Stimulated activated CD4-positive, alpha-beta T cell treated with anti-CD3 and anti-CD28 coated beads, TNF-alpha, amount 100 ng/mL, for 1 hour (primary cell): ENCODE results near the gene SLC27A2.
"Not testable (repeated sequence)": the region's sequence is repeated elsewhere in the genome, so short reads cannot be mapped to it uniquely, and the experiment has no call there.

ENCODE experiments used
- DNase-seq, 3 donors: peaks; one replicate each; pipeline ENCODE4 v3.0.0-alpha.2; 2020; ENCODE audit warnings: low read depth in 3 of 3, low spot score in 1 of 3

The SLC27A2 gene

DNA sequence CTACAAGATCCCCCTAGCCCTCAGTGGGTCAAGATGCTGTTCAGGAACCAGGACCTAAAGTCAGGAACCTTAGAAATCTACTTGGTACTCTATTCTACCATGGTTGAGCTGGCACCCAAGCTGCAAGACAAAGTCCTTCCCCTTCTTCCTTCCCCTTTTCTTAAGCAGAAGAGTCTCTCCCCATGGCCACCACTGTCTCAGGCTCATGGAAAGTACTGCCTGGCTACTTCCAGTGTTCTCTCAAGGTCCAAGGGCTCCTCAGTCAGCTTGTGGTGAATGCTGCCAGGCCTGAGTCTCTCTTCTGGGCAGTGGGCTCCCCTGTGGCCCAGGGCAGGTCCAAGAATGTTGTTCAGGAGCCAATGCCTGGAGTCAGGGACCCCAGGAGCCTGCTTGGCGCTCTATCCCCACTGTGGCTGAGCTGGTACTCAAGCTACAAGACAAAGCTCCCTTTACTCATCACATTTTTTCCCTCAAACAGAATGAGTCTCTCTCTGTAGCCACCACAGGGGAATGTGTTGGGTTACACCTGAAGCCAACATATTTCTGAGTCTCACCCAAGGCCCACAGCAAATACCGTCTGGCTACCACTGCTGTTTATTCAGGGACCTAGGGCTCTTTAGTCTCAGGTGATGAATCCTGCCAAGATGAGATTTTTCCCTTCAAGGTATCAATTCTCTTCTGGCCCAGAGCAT, 18.1 kb upstream of the SLC27A2 start:
- no peak for DNase-seq

DNA sequence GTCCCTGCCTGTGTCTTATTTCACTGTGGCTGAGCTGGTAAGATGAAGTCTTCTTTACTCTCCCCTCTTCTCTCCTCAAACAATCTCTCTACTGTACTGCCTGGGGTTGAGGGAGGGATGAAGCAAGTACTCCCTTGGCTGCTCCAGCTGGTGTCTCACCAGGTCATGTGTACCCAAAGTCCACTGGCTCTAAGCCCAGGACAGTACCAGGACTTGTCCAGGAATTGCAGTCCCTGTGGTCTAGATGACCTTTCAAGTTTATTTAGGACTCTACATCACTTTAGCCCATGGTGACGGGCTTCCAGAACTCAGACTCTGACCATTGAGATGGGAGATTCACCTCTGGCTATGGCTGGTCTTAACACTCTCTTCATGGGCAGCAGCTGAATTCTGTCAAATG, 17.5 kb upstream of the SLC27A2 start:
- no peak for DNase-seq

DNA sequence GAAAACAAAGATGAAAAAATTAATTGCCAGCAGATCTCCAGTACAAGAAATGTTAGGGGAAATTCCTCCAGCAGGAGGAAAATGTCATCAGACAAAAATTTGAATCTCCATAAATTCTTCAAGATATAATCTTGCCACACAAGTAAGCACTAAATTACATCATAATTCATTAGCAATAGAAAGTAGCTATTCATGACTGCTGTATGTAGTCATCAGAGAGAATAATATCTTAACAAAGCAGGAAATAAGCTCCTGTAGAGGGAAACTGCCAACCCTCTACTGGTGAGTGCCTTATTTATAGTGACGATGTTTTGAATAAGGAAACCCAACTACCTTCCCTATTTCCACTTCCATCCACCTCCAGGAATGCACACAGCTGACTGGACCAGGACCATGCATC, 15.8 kb upstream of the SLC27A2 start:
- no peak for DNase-seq

DNA sequence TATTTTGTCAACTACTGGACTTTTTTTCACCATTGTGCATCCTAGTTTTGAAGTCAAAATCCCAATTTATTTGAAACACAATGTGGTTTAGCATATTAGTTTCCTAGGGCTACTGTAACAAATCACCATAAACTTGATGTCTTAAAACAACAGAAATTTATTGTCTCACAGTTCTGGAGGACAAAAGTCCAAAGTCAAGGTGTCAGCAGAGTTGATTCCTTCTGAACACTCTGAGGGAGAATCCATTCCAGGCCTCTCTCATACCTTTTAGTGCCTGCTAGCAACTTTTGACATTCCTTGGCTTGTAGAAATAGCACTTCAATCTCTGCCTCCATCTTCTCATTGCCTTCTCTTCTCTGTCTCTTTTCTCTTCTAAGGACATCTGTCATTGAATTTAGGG, 14.9 kb upstream of the SLC27A2 start:
- no peak for DNase-seq

DNA sequence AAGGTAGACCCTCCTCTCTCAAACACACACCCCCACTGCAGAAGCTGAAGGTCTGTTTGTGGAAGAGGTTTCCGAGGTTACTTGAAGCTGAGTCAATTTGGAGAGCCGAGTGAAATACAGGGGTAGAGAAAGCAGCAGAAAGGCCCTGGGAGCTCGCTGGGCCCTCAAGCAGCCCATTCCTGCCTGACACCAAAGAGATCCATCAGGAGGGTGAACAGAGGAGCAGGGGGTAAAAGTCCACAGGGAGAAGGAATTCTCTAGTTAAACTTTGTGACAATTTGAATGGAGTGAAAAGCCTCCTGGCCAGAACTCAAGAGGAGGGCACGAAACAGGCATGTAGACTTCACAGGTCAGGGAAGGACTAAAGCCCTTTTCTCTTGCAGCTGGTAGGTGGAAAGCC, 13.6 kb upstream of the SLC27A2 start:
- no peak for DNase-seq

DNA sequence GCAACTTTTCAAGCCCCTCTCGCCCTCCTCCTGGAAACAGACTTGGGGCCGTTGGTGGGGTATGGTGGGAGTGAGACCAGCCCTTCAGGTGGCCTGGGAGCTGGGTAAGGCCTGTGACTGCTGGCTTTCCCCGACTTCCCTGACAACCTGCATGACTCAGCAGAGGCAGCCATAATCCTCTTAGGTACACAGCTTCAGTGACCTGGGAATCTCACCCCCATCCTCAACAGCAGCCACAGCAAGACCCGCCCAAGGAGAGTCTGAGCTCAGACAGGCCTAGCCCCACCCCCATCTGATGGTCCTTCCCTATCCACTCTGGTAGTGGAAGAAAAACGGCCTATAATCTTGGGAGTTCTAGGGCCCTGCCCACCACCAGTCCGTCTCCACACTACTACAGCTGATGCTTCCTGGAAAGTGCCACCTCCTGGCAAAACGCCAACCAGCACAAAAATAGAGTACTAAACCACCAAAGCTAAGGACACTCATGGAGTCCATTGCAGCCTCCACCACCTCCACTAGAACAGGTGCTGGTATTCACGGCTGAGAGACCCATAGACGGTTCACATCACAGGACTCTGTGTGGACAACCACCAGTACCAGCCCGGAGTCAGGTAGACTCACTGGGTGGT, 13.1 kb upstream of the SLC27A2 start:
- no peak for DNase-seq

DNA sequence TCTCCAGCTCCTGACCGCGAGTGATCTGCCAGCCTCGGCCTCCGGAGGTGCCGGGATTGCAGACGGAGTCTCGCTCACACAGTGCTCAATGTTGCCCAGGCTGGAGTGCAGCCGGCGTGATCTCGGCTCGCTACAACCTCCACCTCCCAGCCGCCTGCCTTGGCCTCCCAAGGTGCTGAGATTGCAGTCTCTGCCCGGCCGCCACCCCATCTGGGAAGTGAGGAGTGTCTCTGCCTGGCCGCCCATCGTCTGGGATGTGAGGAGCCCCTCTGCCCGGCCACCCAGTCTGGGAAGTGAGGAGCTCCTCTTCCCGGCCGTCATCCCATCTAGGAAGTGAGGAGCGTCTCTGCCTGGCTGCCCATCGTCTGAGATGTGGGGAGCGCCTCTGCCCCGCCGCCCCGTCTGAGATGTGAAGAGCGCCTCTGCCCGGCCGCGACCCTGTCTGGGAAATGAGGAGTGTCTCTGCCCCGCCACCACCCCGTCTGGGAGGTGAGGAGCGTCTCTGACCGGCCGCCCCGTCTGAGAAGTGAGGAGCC, 9.6 kb upstream of the SLC27A2 start:
- not testable (repeated sequence) for DNase-seq

DNA sequence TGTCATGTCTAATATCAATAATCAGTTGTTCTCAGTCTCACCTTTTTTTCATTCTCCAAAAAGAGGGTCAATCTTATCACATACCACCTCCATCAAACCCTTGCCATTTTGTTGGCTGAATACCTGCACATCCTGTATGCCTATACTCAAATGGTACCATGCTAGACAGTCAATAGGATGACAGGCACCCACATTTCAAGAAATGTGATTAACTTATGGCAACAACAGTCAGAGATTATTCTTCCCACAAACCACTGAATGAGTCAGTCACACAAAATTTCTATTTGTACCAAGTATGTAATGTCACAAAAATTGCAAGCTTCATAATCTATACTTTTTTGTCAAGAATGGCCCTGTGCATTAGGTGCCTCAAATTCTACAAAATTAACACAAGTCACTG, 5.1 kb upstream of the SLC27A2 start:
- no peak for DNase-seq

DNA sequence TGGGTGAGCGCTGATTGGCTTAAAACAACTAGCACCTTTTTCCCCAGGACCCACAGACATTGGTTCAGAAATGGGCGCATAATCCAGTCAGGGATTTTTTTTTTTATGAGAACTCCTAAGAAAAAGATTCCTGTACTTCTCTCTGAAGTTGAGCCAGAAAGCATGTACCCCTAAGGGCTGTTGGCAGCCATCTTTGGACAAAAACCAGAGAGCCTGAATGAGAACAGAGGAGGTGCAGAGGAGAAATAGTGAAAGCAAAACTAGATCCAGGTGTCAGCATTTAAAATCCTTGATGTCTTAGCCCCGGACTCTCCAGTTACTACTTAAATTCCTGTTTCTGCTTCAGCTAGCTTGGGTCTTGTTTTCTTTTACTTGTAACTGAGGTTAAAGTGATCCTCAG, 1.9 kb upstream of the SLC27A2 start:
- DNase-seq, result no peak

DNA sequence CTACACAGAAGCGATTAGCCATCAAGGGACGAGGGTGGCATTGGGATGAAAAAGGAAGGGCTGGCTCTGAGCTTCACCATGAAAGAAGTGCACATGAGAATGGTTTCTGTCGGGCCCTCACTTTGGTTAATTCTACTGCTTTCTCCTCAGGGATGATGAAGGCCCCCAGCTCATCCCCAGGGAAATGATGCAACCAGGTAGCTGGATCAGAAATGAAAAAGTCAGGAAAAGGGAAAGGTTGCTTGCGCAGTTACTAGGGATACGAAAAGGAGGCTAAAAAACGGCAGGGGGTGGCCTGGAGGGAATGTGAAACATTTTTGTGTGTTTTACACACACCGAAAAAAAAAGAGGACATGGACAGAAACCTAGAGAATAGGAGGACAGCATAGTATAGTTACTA, 1.4 kb upstream of the SLC27A2 start:
- no peak for DNase-seq

DNA sequence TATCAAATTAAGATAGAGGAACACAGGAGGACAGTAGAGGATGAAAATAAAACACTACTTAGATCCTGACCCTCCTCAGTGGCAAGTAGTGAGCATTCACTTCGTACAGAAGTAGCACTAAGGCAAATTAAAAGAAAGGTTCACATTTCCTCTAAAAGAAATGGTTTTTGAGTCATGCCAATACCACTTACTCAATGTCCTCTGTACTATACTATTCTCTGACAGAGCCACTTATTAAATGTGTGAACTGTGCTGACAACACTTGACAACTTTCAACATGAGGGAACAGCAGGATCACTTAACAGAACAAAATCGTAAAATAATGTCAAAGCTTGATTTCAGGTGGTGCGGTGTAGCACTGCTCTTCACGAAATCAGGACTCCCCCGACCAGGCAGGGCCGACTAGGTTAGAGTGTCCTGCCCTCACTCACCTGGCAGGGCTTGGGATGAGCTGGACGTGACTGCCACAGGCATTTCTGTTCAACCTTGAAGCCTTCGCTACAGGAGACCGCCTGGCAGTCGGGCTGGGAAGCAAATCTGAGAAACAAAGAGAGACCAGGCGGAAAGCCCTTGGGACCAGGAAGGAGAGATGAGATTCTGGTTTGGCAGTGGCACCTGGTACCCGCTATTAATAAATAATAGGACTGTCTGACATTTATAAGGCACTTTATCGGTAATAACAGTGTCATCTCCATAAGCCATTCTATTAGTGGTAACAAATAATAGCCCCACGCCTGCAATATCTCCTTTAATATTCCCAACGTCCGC, 611 bp upstream of the SLC27A2 start:
- DNase-seq, result no peak

DNA sequence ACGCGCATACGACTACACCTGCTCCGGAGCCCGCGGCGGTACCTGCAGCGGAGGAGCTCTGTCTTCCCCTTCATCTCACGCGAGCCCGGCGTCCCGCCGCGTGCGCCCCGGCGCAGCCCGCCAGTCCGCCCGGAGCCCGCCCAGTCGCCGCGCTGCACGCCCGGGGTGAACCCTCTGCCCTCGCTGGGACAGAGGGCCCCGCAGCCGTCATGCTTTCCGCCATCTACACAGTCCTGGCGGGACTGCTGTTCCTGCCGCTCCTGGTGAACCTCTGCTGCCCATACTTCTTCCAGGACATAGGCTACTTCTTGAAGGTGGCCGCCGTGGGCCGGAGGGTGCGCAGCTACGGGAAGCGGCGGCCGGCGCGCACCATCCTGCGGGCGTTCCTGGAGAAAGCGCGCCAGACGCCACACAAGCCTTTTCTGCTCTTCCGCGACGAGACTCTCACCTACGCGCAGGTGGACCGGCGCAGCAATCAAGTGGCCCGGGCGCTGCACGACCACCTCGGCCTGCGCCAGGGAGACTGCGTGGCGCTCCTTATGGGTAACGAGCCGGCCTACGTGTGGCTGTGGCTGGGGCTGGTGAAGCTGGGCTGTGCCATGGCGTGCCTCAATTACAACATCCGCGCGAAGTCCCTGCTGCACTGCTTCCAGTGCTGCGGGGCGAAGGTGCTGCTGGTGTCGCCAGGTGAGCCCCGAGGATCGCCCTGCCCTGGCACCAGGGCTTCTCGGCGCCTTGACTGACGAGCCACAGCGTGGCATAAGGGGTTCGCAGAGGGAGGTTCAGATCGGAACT, 420 bp downstream of the SLC27A2 start:
- DNase-seq, result peak in 1 of 3 donors; percentile 22

DNA sequence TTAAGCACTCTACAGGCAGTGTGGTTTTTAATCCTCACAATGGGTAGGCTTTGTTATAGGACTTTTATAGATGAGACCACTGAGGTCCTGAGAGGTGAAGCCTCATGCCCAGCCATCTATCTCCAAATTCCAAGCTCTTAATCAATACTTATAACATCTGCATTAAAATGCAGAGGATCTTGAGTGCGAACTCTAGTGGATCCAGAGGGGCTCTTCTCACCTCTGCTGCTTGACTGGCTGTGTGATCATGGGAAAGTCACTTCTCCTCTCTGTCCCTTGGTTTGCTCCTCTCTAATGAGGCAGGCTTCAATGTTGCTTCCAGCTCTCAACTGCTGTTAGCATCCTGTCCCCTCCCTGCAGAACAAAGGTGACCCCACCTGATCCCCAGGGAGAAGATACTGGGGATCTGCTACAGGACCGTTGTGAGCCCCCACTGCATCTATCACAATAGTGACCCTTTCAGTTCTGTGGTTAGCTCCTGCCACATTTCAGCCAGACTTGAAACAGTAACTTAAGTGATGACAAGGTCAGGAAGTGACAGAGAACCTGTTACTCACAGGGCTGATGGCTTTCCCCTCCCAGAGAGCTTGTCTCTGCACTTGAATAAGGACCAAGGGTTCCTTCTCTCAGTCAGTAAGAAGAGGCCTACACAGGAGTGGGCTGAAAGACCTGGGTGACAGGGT, 1.3 kb downstream of the SLC27A2 start:
- DNase-seq, result no peak

DNA sequence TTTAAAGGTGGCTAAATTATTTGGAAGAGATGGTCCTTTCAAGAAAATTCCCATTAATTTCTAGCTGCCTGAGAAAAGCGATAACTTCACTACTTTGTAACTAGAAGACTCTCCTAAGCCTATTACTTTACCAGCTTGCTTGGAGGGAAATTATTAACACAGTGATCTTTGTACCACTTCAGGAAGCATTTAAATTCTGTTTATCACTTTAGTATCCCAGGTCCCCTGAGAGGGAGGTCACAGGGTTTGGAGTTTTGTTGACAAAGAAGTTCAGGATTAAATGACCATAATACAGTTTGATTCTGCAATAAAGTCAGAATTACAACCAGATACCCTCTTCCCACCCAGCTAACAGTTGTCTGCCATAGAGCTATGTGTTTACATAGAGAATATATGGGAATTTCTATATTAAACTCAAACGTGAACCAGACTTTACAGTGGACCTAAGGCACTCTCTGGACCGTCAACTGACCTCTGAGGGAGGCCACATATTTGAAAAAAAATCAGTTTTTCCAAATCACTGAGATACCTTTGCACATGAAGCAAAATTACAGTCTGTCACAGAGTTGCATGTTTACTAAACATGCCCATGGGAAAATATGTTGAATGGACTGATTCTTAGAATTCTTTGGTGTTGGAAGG, 3.0 kb downstream of the SLC27A2 start:
- no peak for DNase-seq

DNA sequence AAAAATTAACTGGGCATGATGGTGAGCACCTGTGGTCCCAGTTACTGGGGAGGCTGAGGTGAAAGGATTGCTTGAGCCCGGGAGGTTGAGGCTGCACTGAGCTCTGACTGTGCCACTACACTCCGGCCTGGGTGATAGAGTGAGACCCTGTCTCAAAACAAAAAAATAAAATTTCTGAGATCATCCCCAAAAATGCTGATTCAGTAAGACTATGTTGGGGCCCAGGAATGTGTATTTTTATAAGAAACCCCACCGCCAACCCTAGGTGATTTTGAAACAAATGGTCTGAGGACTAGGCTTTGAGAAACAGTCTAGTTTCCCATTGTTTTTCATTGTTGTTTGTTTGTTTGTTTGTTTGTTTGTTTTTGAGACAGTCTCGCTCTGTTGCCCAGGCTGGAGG, 4.1 kb downstream of the SLC27A2 start:
- DNase-seq, result no peak

DNA sequence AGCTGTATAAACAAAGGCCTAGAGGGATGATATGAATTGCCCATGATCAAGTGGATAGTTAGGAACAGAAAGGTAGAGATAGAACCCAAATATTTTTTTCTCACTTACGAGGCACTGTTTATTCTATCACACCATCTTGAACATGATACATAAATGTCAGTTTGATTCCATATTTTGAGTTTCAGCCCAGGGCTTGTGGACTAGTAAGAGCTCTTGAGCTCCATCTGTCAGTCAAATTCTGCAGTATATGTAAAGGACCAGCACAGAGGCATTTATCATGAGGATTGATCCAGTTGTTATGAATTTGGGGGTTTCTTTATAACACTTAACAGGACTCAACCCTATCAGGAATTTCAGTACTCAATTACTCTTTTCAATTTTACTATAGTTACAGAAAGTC, 4.8 kb downstream of the SLC27A2 start:
- no peak for DNase-seq

DNA sequence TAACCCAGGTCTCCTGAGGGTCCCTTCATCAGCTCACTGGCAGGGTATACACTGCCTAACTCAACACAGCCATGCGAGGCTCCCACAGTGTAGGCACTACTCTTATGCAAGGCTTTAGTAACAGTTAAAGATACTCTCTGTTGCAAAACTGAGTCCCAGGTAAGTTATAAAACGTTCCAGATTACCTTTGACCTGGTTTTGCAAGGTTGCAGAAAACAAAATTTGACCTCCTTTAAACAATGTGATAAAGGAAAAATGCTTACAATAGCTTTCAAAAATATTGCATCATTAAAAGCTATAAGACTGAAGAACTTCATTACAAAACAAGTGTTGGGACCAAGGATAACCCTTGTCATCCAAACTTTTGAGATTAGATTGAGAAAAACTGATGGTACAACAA, 5.5 kb downstream of the SLC27A2 start:
- no peak for DNase-seq

DNA sequence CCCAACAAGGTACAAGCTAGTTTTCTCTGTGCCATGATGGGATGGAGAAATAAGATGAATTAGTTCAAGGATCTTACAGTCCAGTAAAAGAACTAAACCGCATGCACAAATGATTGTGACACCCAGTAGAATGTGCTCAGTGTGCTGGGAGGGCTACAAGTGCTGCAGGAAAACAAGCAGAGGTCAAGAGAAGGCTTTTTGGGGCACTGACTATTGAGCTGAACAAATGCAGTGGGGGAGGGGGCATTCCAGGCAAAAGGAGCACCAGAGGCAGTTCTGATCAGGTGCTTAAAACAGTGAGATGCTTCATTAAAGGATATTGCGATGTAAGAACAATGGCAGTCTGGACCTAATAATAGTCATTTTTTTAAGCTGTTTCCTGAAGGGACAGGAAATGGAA, 6.0 kb downstream of the SLC27A2 start:
- DNase-seq, result no peak

DNA sequence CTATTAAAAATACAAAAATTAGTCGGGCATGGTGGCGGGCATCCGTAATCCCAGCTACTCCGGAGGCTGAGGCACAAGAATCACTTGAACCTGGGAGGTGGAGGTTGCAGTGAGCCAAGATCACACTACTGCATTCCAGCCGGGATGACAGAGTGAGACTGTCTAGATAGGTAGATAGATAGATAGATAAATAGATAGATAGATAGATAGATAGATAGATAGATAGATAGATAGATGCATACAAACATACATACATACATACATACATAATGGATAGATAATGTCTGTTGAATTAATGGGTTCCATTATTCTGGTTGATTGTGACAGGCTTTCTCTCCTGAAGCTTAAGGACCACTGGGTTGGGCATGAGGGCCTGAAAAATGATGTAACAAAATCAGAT, 6.8 kb downstream of the SLC27A2 start:
- DNase-seq, result not testable (repeated sequence)

DNA sequence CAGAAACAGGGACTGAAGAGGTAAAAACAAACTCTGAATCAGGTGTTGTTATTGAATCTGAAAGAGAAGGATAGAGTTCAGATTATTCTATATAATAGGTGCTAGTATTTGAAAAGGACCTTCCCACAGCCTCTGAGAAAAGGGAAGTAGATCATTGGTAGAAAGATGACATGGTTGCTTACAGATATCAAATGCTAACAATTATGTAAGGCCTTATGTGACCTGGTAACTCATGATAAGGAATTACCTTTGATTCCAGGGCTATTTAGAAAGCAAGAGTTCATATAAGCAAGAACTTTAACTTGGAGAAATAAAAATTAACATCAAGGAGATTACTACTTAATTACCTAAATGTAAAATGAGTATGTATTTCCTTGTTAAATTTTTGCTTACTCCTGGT, 7.6 kb downstream of the SLC27A2 start:
- no peak for DNase-seq
